OCI-LY7 (cell line): ENCODE measurements around the gene SELENBP1.

Source experiments
- CTCF ChIP-seq: fragments of 200-600 bp; sonication (generic); conservative IDR thresholded peaks from 2 replicates; pipeline ENCODE4 v1.5.1; 2014; ENCODE audit warnings: mild to moderate bottlenecking, antibody characterized with exemption, low read length, moderate library complexity, mixed read lengths
- EZH2phosphoT487 ChIP-seq: fragments of 200-600 bp; sonication (generic); IDR thresholded peaks from 2 replicates; pipeline ENCODE4 v1.6.1; 2018; ENCODE audit warnings: low read depth, borderline replicate concordance, mild to moderate bottlenecking, mixed run types, antibody characterized with exemption, low read length, moderate library complexity, mixed read lengths

DNA sequence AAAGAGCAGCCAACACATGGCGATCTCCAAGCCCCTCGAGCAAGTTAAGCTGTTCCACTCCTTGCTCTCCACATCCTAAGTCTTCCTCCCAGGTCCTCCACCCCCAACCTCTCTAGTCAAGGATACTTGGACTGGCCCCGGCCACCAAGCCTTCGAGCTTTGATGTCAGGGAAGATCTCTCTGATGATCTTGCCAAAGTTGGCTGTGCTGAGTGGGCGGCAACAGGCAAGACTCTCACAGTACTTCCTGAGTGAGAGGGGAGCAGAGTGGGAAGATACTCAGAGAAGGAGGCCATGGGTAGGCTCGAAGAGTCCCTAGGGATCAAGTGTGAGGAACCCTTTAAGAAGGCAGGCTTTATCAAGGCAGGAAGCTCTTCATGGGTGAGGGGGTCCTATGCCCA, 28.2 kb downstream of the SELENBP1 start:
- TF ChIP-seq CTCF, result no peak
- no peak for TF ChIP-seq EZH2phosphoT487
